ENCODE measurements around the gene CAPZB. TPM values are rescaled to one million over a fixed set of nuclear protein-coding genes. Genes with fewer than 3 reads are reported as not detected.
A peak's percentile ranks its signal among the peaks of the same experiment; 100 is the strongest.

The CAPZB gene
- total RNA-seq, 1 experiment from 2014 or later, result 348 TPM

DNA sequence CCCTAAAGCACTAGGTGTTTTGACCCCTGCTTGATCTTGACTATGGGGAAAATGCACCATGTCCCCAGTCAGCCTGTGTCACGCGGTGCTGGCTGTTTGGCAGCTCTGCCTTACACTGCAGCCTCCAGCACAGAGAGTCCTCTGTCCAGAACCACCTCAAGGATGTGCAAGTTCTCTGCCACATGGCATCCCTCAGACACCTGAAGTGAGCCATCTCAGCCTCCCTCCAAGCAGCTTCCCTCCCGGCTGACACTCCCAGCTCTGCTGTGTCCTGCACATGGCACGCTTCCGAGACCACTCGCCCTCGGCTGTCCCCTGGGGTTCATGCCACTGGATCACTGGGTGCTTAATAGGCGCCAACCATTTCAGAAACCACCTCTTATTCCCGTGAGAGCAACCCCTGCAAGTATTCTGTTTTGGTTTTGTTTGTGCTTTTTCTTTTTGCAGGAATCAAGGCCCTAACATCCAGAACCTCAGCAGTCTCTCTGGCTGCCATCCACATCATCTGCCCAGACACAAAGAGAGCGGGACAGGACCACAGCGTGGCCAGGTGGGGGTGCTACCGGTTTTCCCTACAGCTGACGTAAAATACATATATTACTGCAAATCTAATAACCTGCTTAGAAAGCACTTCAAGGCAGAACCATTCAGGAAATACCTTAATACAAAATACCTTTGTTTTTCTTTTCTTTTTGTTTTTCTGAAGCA lies 45.7 kb downstream of the CAPZB start:
- peaks cover 48% of the 10 kb centered on the region; the same call in 1 of the 2 replicates for H3K79me2 ChIP-seq (ENCODE audit: insufficient read depth, low read length)
- H3K4me1 ChIP-seq (ENCODE audit: insufficient read depth, low read length), result peaks cover 7% of the 10 kb centered on the region; the same call in 1 of the 2 replicates
- H4K5ac ChIP-seq (ENCODE audit: insufficient read length, low read depth, low read length), result no peak overlapping the region
- H2BK20ac ChIP-seq (ENCODE audit: low read depth, low read length, poor library complexity, severe bottlenecking), result no peak overlapping the region
- no peak overlapping the region for H2BK5ac ChIP-seq (ENCODE audit: insufficient read length, low read length)
- Mint-ChIP-seq H3K36me3 (ENCODE audit: insufficient read depth in 1 of 3, low read depth in 3 of 3) (peaks cover 0 to 13% (median 12%) of the 10 kb centered on the region in 3 experiments; a peak in 4 of 7 replicates), H3K27ac (peak overlapping the region in 2 of 3 experiments; percentile 31 to 74; a peak in 1 of 7 replicates), H3K4me3 (no peak overlapping the region), H3K9me3 (no peaks in the 10 kb centered on the region), H3K27me3 (ENCODE audit: low read depth) (no peaks in the 10 kb centered on the region), H3K4me1 (peaks cover 31 to 33% of the 10 kb centered on the region in 2 experiments)
- H2BK120ac ChIP-seq (ENCODE audit: low read depth, low read length, poor library complexity, severe bottlenecking), result no peak overlapping the region
- no peak overlapping the region for H3K23ac ChIP-seq (ENCODE audit: insufficient read length, low read depth, low read length)
- TF ChIP-seq, protein P1, sequence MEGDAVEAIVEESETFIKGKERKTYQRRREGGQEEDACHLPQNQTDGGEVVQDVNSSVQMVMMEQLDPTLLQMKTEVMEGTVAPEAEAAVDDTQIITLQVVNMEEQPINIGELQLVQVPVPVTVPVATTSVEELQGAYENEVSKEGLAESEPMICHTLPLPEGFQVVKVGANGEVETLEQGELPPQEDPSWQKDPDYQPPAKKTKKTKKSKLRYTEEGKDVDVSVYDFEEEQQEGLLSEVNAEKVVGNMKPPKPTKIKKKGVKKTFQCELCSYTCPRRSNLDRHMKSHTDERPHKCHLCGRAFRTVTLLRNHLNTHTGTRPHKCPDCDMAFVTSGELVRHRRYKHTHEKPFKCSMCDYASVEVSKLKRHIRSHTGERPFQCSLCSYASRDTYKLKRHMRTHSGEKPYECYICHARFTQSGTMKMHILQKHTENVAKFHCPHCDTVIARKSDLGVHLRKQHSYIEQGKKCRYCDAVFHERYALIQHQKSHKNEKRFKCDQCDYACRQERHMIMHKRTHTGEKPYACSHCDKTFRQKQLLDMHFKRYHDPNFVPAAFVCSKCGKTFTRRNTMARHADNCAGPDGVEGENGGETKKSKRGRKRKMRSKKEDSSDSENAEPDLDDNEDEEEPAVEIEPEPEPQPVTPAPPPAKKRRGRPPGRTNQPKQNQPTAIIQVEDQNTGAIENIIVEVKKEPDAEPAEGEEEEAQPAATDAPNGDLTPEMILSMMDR (conservative IDR thresholded peaks at IDR 0.05), result peak; percentile 68
- no peak for DNase-seq
- H3K9me3 ChIP-seq (ENCODE audit: control insufficient read depth, low read depth, low read length), result no peaks in the 10 kb centered on the region
- no CpG with 5 or more reads among the region's 13 CpGs for WGBS (ENCODE audit: extremely low coverage, insufficient read length, low lambda C conversion rate)
- no peaks in the 10 kb centered on the region for H3K27me3 ChIP-seq (ENCODE audit: insufficient read depth, low read length)
- H2BK12ac ChIP-seq (ENCODE audit: insufficient read length, low read depth, low read length), result no peak overlapping the region
- H3K23me2 ChIP-seq (ENCODE audit: insufficient read length, low read depth, low read length, poor library complexity, severe bottlenecking), result no peaks in the 10 kb centered on the region
- H2AFZ ChIP-seq (ENCODE audit: low read length), result no peak overlapping the region
- H4K8ac ChIP-seq (replicated peaks; ENCODE audit: insufficient read length, low read depth, low read length), result no peak overlapping the region
- H3K56ac ChIP-seq (ENCODE audit: insufficient read length, low read depth, low read length), result no peak overlapping the region
- H2BK15ac ChIP-seq (ENCODE audit: low read depth, low read length), result no peak overlapping the region
- no peak overlapping the region for H4K91ac ChIP-seq (ENCODE audit: insufficient read length, low read depth, low read length)
- H2AK5ac ChIP-seq (ENCODE audit: insufficient read length, low read length), result no peak overlapping the region
- H3K9ac ChIP-seq (ENCODE audit: extremely low read depth, insufficient read length, low read length), result no peak overlapping the region
- H3K18ac ChIP-seq (ENCODE audit: insufficient read length, low read depth, low read length), result no peak overlapping the region
- no peak overlapping the region for H3K4ac ChIP-seq (ENCODE audit: low read depth, low read length)
- no peak overlapping the region for H3T11ph ChIP-seq (ENCODE audit: low read length)
- H4K20me1 ChIP-seq (ENCODE audit: control insufficient read depth, insufficient read depth, insufficient read length), result peaks cover 2% of the 10 kb centered on the region
- H3K4me2 ChIP-seq (ENCODE audit: insufficient read depth, insufficient read length, low read length), result no peak overlapping the region
- no peak overlapping the region for H3K14ac ChIP-seq (ENCODE audit: insufficient read depth, low read length)
- no peak overlapping the region for H3K27ac ChIP-seq (ENCODE audit: insufficient read length, low read depth, low read length)
- H3K79me1 ChIP-seq (ENCODE audit: insufficient read depth, low read depth, low read length, poor library complexity, severe bottlenecking), result peaks cover 19% of the 10 kb centered on the region

Data from H9 (cell line).